Measurements from ENCODE around the gene DBR1.

- TF ChIP-seq CTCF (conservative IDR thresholded peaks at IDR 0.05; ENCODE audit: low read depth in 2 of 2) (peak; percentile 65 to 81), REST (IDR thresholded peaks at IDR 0.05; ENCODE audit: unreplicated experiment) (no peak), POLR2AphosphoS5 (IDR thresholded peaks at IDR 0.05; ENCODE audit: low read depth) (no peak), CREB1 (CRISPR knock-in tag; IDR thresholded peaks at IDR 0.05; ENCODE audit: low read depth) (no peak), EZH2 (IDR thresholded peaks at IDR 0.05; ENCODE audit: low read depth, unreplicated experiment) (no peak), JUNB (IDR thresholded peaks at IDR 0.05; ENCODE audit: unreplicated experiment) (no peak), EZH2phosphoT487 (IDR thresholded peaks at IDR 0.05; ENCODE audit: unreplicated experiment) (no peak), ZNF114 (CRISPR knock-in tag; IDR thresholded peaks at IDR 0.05) (no peak), ZNF331 (CRISPR knock-in tag; IDR thresholded peaks at IDR 0.05; ENCODE audit: low read depth) (no peak), ETS1 (IDR thresholded peaks at IDR 0.05) (no peak), NANOG (IDR thresholded peaks at IDR 0.05; ENCODE audit: borderline replicate concordance) (no peak)
These were observed 5.8 kb upstream of the DBR1 start for GRCh38 chr3:138180375-138181029.
